Upper lobe of left lung (tissue), 4 donors: ENCODE data around the gene DKK3.

Source experiments
- CTCF ChIP-seq, 6 experiments: fragments of 450-650 bp in 4 of 6; fragments of 200-600 bp in 2 of 6; sonication (generic) in 2 of 6; IDR thresholded peaks; one replicate each; pipeline ENCODE4 v1.5.1; 2016 to 2019; ENCODE audit warnings: antibody characterized with exemption in 6 of 6
- EP300 ChIP-seq, 4 donors: sonication (generic); formaldehyde crosslinking; IDR thresholded peaks; one replicate each; pipeline ENCODE4 v1.5.1; 2017; ENCODE audit warnings: antibody characterized with exemption in 4 of 4, control low read depth in 2 of 4
- POLR2A ChIP-seq, 4 donors: fragments of 450-650 bp; IDR thresholded peaks; one replicate each; pipeline ENCODE4 v1.5.1; 2016 to 2017; ENCODE audit warnings: antibody characterized with exemption in 4 of 4, mild to moderate bottlenecking in 2 of 4
- POLR2AphosphoS5 ChIP-seq, 2 donors: sonication (generic); formaldehyde crosslinking; IDR thresholded peaks; one replicate each; pipeline ENCODE4 v1.5.1; 2017; ENCODE audit warnings: antibody characterized with exemption in 2 of 2

GRCh38 chr11:11944444-11944843, 64.0 kb downstream of the DKK3 start:
- no peak for TF ChIP-seq POLR2AphosphoS5 (IDR thresholded peaks at IDR 0.05)
- TF ChIP-seq CTCF (IDR thresholded peaks at IDR 0.05) = no peak
- no peak for TF ChIP-seq EP300 (IDR thresholded peaks at IDR 0.05)
- TF ChIP-seq POLR2A (IDR thresholded peaks at IDR 0.05) = no peak
